A549 (cell line): ENCODE measurements around the gene SMPD1.
A peak's percentile ranks its signal among the peaks of the same experiment; 100 is the strongest.

Experiments used
- CTCF ChIP-seq: fragments of >200 bp; sonication (Bioruptor Twin); formaldehyde crosslinking; IDR thresholded peaks from 3 replicates; pipeline ENCODE4 v1.5.1; 2016
- ELK1 ChIP-seq: fragments of 150-350 bp; IDR thresholded peaks from 2 replicates; pipeline ENCODE4 v1.6.1; 2014; ENCODE audit warnings: low read depth, mild to moderate bottlenecking, low read length
- JUNB ChIP-seq: fragments of >200 bp; sonication (Bioruptor Twin); formaldehyde crosslinking; IDR thresholded peaks from 2 replicates; pipeline ENCODE4 v1.6.1; 2016
- KDM1A ChIP-seq: fragments of 200-600 bp; sonication (generic); IDR thresholded peaks from 2 replicates; pipeline ENCODE4 v1.6.1; 2016; ENCODE audit warnings: low read depth, mild to moderate bottlenecking
- NFE2L2 ChIP-seq: fragments of 150-350 bp; conservative IDR thresholded peaks from 2 replicates; pipeline ENCODE4 v1.6.1; 2014; ENCODE audit warnings: low read length

- TF ChIP-seq CTCF (peak; percentile 64), KDM1A (no peak), NFE2L2 (no peak), JUNB (no peak), ELK1 (no peak)
Measured at GRCh38 chr11:6443269-6444003, 53.2 kb downstream of the SMPD1 start.
